DMS153 treated with DMSO at 0.1 percent for 48 hours (cell line): ENCODE measurements around the gene GRIN2A.

Source experiments
- DNase-seq: peaks from one replicate; lab custom pipeline; 2025; ENCODE audit not compliant: unreplicated experiment; lab: John Stamatoyannopoulos, UW

Gene GRIN2A

GRCh38 chr16:10137341-10137740 is 44.9 kb downstream of the GRIN2A start:
- no peak for DNase-seq

- no peak for DNase-seq
These were observed 45.3 kb downstream of the GRIN2A start for GRCh38 chr16:10136916-10137315.

GRCh38 chr16:10130538-10130937 is 51.7 kb downstream of the GRIN2A start:
- DNase-seq, result no peak

GRCh38 chr16:10128397-10129258 is 53.6 kb downstream of the GRIN2A start:
- DNase-seq, result no peak

GRCh38 chr16:10126686-10127085 is 55.5 kb downstream of the GRIN2A start:
- no peak for DNase-seq

GRCh38 chr16:10123141-10123540 is 59.1 kb downstream of the GRIN2A start:
- no peak for DNase-seq

- no peak for DNase-seq
These were observed 59.7 kb downstream of the GRIN2A start for GRCh38 chr16:10122546-10122945.

GRCh38 chr16:10121897-10122425 is 60.3 kb downstream of the GRIN2A start:
- DNase-seq, result no peak

GRCh38 chr16:10121491-10121890 is 60.7 kb downstream of the GRIN2A start:
- no peak for DNase-seq

GRCh38 chr16:10120953-10121352 is 61.3 kb downstream of the GRIN2A start:
- DNase-seq, result no peak

GRCh38 chr16:10114409-10114808 is 67.8 kb downstream of the GRIN2A start:
- no peak for DNase-seq

GRCh38 chr16:10113248-10113647 is 69.0 kb downstream of the GRIN2A start:
- DNase-seq, result no peak

GRCh38 chr16:10112021-10112420 is 70.2 kb downstream of the GRIN2A start:
- DNase-seq, result no peak

- no peak for DNase-seq
These were observed 71.0 kb downstream of the GRIN2A start for GRCh38 chr16:10111156-10111761.

- DNase-seq, result no peak
These were observed 71.7 kb downstream of the GRIN2A start for GRCh38 chr16:10110552-10110951.

- no peak for DNase-seq
These were observed 75.1 kb downstream of the GRIN2A start for GRCh38 chr16:10107081-10107480.

- DNase-seq, result no peak
These were observed 78.5 kb downstream of the GRIN2A start for GRCh38 chr16:10103700-10104099.

GRCh38 chr16:10103118-10103517 is 79.1 kb downstream of the GRIN2A start:
- DNase-seq, result no peak

GRCh38 chr16:10100829-10101228 is 81.4 kb downstream of the GRIN2A start:
- no peak for DNase-seq

GRCh38 chr16:10098991-10099390 is 83.2 kb downstream of the GRIN2A start:
- no peak for DNase-seq

GRCh38 chr16:10097271-10097670 is 85.0 kb downstream of the GRIN2A start:
- DNase-seq, result no peak

- DNase-seq, result no peak
These were observed 88.7 kb downstream of the GRIN2A start for GRCh38 chr16:10093576-10093975.
